HEK293 (cell line): ENCODE results near the gene PGC.

Experiments
- CTCF ChIP-seq: fragments of 450-650 bp; formaldehyde crosslinking; IDR thresholded peaks from 2 replicates; pipeline ENCODE4 v1.5.1; 2016; ENCODE audit warnings: missing biosample characterization, missing genetic modification characterization
- MYNN ChIP-seq: fragments of 450-650 bp; formaldehyde crosslinking; IDR thresholded peaks from 2 replicates; pipeline ENCODE4 v1.5.1; 2016; ENCODE audit warnings: missing biosample characterization, missing genetic modification characterization, borderline replicate concordance
- PRDM10 ChIP-seq: fragments of 450-650 bp; formaldehyde crosslinking; IDR thresholded peaks from 2 replicates; pipeline ENCODE4 v1.5.1; 2016; ENCODE audit warnings: missing biosample characterization, missing genetic modification characterization
- ZBTB1 ChIP-seq: fragments of 450-650 bp; formaldehyde crosslinking; IDR thresholded peaks from 2 replicates; pipeline ENCODE4 v1.5.1; 2016; ENCODE audit warnings: missing biosample characterization, missing genetic modification characterization
- ZNF121 ChIP-seq: fragments of 450-650 bp; formaldehyde crosslinking; IDR thresholded peaks from 2 replicates; pipeline ENCODE4 v1.5.1; 2016; ENCODE audit warnings: missing biosample characterization, missing genetic modification characterization
- ZNF184 ChIP-seq: fragments of 450-650 bp; IDR thresholded peaks from 2 replicates; pipeline ENCODE4 v1.5.1; 2018; ENCODE audit warnings: missing biosample characterization, mild to moderate bottlenecking, missing genetic modification characterization
- ZNF629 ChIP-seq: fragments of 450-650 bp; formaldehyde crosslinking; IDR thresholded peaks from 2 replicates; pipeline ENCODE4 v1.5.1; 2017; ENCODE audit warnings: missing biosample characterization, missing genetic modification characterization
- ZNF677 ChIP-seq: fragments of 450-650 bp; IDR thresholded peaks from 2 replicates; pipeline ENCODE4 v1.5.0; 2018; ENCODE audit warnings: missing biosample characterization, mild to moderate bottlenecking, missing genetic modification characterization, moderate library complexity

- no peak for TF ChIP-seq CTCF (tag by site-specific recombination)
- no peak for TF ChIP-seq MYNN (tag by site-specific recombination)
- TF ChIP-seq ZBTB1 = no peak
- TF ChIP-seq PRDM10 = no peak
- no peak for TF ChIP-seq ZNF629
- TF ChIP-seq ZNF677 (tag by site-specific recombination) = no peak
- no peak for TF ChIP-seq ZNF184
- TF ChIP-seq ZNF121 (tag by site-specific recombination) = no peak
These were observed 2.9 kb downstream of the PGC start for GRCh38 chr6:41744236-41744787.
